Measurements from ENCODE around the gene HIF3A.

HIF3A gene

DNA sequence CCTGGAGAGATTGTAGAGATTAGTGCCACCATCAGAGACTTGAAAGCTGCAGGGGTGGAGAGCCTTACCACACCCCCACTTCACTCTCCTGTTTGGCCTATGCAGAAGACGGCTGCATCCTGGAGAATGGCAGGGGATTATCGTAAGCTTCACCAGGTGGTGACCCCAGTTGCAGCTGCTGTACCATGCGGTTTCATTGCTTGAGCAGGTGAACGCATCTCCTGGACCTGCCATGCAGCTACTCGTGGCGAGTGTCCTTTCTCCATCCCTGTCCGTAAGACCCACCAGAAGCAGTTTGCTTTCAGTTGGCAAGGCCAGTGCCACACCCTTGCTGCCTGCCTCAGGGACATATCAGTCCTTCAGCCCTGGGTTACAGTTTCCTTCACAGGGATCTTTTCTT, 71.3 kb downstream of the HIF3A start:
- no peaks in the 10 kb centered on the region for H3K9me3 ChIP-seq (ENCODE audit: insufficient read depth, low read depth, low read length)
- TF ChIP-seq CTCF (conservative IDR thresholded peaks at IDR 0.05; ENCODE audit: low read length) (no peak), EZH2phosphoT487 (IDR thresholded peaks at IDR 0.05; ENCODE audit: borderline replicate concordance) (no peak)
- H3K27me3 ChIP-seq (ENCODE audit: insufficient read depth, low read length, poor library complexity, severe bottlenecking): no peaks in the 10 kb centered on the region
- peaks cover 46% of the 10 kb centered on the region for H3K36me3 ChIP-seq (ENCODE audit: insufficient read depth, low read length)
- no peaks in the 10 kb centered on the region for H3K9me2 ChIP-seq (replicated peaks; ENCODE audit: low read depth, low read length)
- H3K4me3 ChIP-seq (ENCODE audit: low read length, poor library complexity, severe bottlenecking): no peak overlapping the region
- no peak overlapping the region for H3K4me2 ChIP-seq (ENCODE audit: low read depth, low read length, poor library complexity, severe bottlenecking)
- H3K9ac ChIP-seq (ENCODE audit: low read depth, low read length, poor library complexity, severe bottlenecking): no peak overlapping the region
- H4K20me1 ChIP-seq (ENCODE audit: insufficient read depth, low read length, poor library complexity, severe bottlenecking): peaks cover 30% of the 10 kb centered on the region
- H2AFZ ChIP-seq (ENCODE audit: low read length): no peak overlapping the region
- peaks cover 8% of the 10 kb centered on the region for H3K79me2 ChIP-seq (ENCODE audit: insufficient read depth, low read length)
- no peaks in the 10 kb centered on the region for H3K4me1 ChIP-seq (ENCODE audit: insufficient read depth, low read length, poor library complexity, severe bottlenecking)
- H3F3A ChIP-seq (ENCODE audit: low read depth): no peaks in the 10 kb centered on the region

- no peaks in the 10 kb centered on the region for H3K4me1 ChIP-seq (ENCODE audit: insufficient read depth, low read length, poor library complexity, severe bottlenecking)
- H2AFZ ChIP-seq (ENCODE audit: low read length): no peak overlapping the region
- H3K4me3 ChIP-seq (ENCODE audit: low read length, poor library complexity, severe bottlenecking): no peak overlapping the region
- H3K9me3 ChIP-seq (ENCODE audit: insufficient read depth, low read depth, low read length): no peaks in the 10 kb centered on the region
- H3K79me2 ChIP-seq (ENCODE audit: insufficient read depth, low read length): peaks cover 4% of the 10 kb centered on the region; the same call in 1 of the 2 replicates
- no peaks in the 10 kb centered on the region for H3K27me3 ChIP-seq (ENCODE audit: insufficient read depth, low read length, poor library complexity, severe bottlenecking)
- no peaks in the 10 kb centered on the region for H3F3A ChIP-seq (ENCODE audit: low read depth)
- no peak overlapping the region for H3K4me2 ChIP-seq (ENCODE audit: low read depth, low read length, poor library complexity, severe bottlenecking)
- no peaks in the 10 kb centered on the region for H3K9me2 ChIP-seq (replicated peaks; ENCODE audit: low read depth, low read length)
- peaks cover 32% of the 10 kb centered on the region; the same call in 1 of the 2 replicates for H3K36me3 ChIP-seq (ENCODE audit: insufficient read depth, low read length)
- H4K20me1 ChIP-seq (ENCODE audit: insufficient read depth, low read length, poor library complexity, severe bottlenecking): peaks cover 15% of the 10 kb centered on the region
- no peak for TF ChIP-seq EZH2phosphoT487 (IDR thresholded peaks at IDR 0.05; ENCODE audit: borderline replicate concordance)
- TF ChIP-seq CTCF (conservative IDR thresholded peaks at IDR 0.05; ENCODE audit: low read length): no peak
- H3K9ac ChIP-seq (ENCODE audit: low read depth, low read length, poor library complexity, severe bottlenecking): no peak overlapping the region
These were observed 73.0 kb downstream of the HIF3A start for GRCh38 chr19:46369817-46370216.

GRCh38 chr19:46371371-46371901, 74.6 kb downstream of the HIF3A start:
- peaks cover 32% of the 10 kb centered on the region; the same call in 1 of the 2 replicates for H3K36me3 ChIP-seq (ENCODE audit: insufficient read depth, low read length)
- H3K4me2 ChIP-seq (ENCODE audit: low read depth, low read length, poor library complexity, severe bottlenecking): no peak overlapping the region
- no peak overlapping the region for H3K9ac ChIP-seq (ENCODE audit: low read depth, low read length, poor library complexity, severe bottlenecking)

More at GRCh38 chr19:46371371-46371901, 74.6 kb downstream of the HIF3A start:
- Histone ChIP-seq H3K4me3 (ENCODE audit: low read length, poor library complexity, severe bottlenecking) (no peak overlapping the region), H4K20me1 (ENCODE audit: insufficient read depth, low read length, poor library complexity, severe bottlenecking) (peaks cover 15% of the 10 kb centered on the region), H3K79me2 (ENCODE audit: insufficient read depth, low read length) (no peaks in the 10 kb centered on the region; the same call in 1 of the 2 replicates), H3F3A (ENCODE audit: low read depth) (no peaks in the 10 kb centered on the region), H3K9me3 (ENCODE audit: insufficient read depth, low read depth, low read length) (no peaks in the 10 kb centered on the region), H3K9me2 (replicated peaks; ENCODE audit: low read depth, low read length) (no peaks in the 10 kb centered on the region), H3K27me3 (ENCODE audit: insufficient read depth, low read length, poor library complexity, severe bottlenecking) (no peaks in the 10 kb centered on the region), H3K4me1 (ENCODE audit: insufficient read depth, low read length, poor library complexity, severe bottlenecking) (no peaks in the 10 kb centered on the region), H2AFZ (ENCODE audit: low read length) (no peak overlapping the region)
- TF ChIP-seq EZH2phosphoT487 (IDR thresholded peaks at IDR 0.05; ENCODE audit: borderline replicate concordance) (no peak), CTCF (conservative IDR thresholded peaks at IDR 0.05; ENCODE audit: low read length) (no peak)
